Motor neuron (in vitro differentiated cells): ENCODE results near the gene C16orf95. TPM values are rescaled to one million over a fixed set of nuclear protein-coding genes. Genes with fewer than 3 reads are reported as not detected.

ENCODE experiments used
- ATAC-seq, 8 experiments: fragments of 200-7000 bp; cut with Tn5 transposase; replicated peaks in 6 of 8; 2 replicates each; pipeline ENCODE4 v1.8.0; 2021; ENCODE audit warnings: mild to moderate bottlenecking in 8 of 8, moderate library complexity in 8 of 8
- H3K27ac ChIP-seq, 2 donors: fragments of 250-450 bp; sonication (Bioruptor Pico); 2 replicates each; pipeline ENCODE4 v1.9.0; 2021; ENCODE audit warnings: antibody characterized with exemption in 2 of 2, mild to moderate bottlenecking in 2 of 2, moderate library complexity in 1 of 2
- H3K4me1 ChIP-seq, 2 donors: fragments of 250-450 bp; sonication (Bioruptor Pico); replicated peaks in 1 of 2; 2 replicates each; pipeline ENCODE4 v1.6.1; 2021; ENCODE audit warnings: antibody characterized with exemption in 2 of 2, mild to moderate bottlenecking in 2 of 2, moderate library complexity in 1 of 2
- H3K4me3 ChIP-seq, 5 donors: fragments of 250-450 bp; sonication (Bioruptor Pico); 2 replicates each; pipeline ENCODE4 v1.9.0; 2021; ENCODE audit warnings: antibody characterized with exemption in 5 of 5, mild to moderate bottlenecking in 5 of 5, moderate library complexity in 4 of 5
- WGBS, 10 experiments: fragments of 450-650 bp; shearing (Covaris generic); methylation state at CpG; one replicate each; pipeline ENCODE4 v1.0.0; 2022; 5-methylcytosine and 5-hydroxymethylcytosine counted together
- in situ Hi-C, 9 experiments: fragments of 400-800 bp; cut with MboI; loops; one replicate each; pipeline ENCODE4 v1.15.0; 2021; ENCODE audit warnings: low sequenced_read_pairs in 9 of 9, low pct_unique_long_range_greater_than_20kb in 2 of 9; ENCODE audit not compliant: unreplicated experiment in 9 of 9
- total RNA-seq, 8 experiments: library from RNA; unstranded; fragments of 300-600 nt; gene quantifications; 2 replicates each; pipeline versions ENCODE4 v1.2.3 to v1.2.4, GENCODE V29; 2022

The C16orf95 gene
- total RNA-seq, 8 experiments from 2014 or later: 2.9 to 5.4 (median 4.2) TPM

DNA sequence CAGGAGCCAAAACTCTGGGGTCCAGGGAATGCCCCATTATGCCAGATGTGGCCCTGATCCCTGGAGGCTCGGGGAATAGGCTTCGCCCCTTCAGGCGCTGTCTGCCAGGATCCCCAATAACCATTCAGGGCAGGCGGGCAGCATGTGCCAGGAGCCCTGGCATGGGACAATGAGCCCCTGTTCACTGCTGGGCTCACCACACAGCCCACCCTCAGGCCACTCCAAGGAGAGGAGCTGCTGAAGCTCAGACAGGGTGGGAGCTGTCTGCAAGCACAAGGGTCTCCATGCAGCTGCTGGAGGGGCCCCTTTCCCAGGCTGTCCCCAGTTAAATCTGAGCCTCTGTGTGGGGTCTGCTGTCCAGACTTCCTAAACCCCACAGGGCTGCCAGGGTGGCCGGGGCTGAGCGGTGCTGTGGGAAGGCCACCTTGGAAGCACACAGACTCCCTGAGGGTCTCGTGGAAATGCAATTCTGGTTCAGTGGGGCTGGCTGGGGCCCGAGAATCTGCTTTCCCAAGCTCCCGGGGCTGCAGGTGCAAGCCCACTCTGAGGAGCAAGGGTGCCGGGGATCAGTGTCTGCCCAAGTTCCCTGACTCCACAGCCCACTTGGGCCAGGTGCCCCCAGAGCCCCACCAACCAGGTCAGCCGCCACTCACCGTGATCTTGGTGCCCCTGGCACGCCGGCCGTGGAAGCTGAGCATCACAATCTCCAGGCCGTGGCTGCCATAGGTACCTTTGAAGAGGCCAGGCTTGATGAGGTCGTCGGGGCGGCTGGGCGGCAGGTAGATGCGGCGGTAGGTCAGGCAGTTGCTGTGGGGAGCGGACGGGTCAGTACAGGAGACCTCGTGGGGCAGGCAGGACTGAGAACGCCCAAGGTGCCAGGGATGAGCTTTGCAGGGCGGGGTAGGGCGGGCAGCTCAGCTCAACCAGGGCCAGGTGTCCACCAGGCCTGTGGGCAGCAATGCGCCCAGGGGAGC is 17.7 kb upstream of the C16orf95 start:
- Histone ChIP-seq H3K4me1 (no peaks in the 10 kb centered on the region), H3K27ac (no peak overlapping the region), H3K4me3 (no peak overlapping the region)
- in situ Hi-C loops: no loop called here
- 100% methylated on average over 1 of the region's 29 CpGs; no CpG with 5 or more reads in 9 of the 10 experiments for WGBS, 10 experiments
- ATAC-seq: no peak

DNA sequence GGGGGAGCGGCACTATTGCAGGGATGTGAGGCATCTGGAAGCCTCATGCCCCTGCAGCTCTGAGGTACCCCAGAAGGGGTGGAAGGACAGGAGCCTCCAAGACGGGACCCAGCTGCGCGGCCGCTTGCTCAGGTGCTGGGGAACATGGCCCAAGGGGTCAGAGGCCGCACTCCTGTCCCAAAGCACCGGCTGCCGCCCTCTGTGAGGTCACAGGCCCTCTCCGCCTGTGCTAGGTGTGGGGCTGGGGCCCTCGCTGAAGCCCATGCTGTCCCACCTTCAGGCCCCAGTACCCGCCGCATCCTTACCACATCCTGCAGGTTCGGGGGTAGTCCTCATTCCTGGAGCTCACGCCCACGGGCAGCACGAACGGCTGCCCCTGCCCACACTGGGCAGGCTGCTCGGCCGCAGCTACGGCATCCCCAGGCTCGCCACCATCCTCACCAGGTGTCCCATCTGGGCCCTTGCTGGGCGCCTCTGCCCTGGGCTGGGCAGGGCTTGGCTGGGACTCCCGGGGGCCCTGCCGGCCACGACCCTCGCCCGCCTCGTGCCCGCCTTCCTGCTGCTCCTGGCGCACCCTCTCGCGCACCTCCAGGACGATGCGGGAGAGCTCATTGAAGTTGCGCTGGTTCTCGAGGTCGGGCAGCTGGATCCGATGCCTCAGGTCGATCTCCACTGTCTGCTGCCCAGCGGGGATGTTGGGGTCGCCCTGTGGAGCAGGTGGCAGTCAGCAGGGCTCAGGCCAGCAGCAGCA is 16.6 kb upstream of the C16orf95 start:
- WGBS, 10 experiments: 60 to 100% (median 100%) methylated on average over 1 to 6 of the region's 41 CpGs; no CpG with 5 or more reads in 7 of the 10 experiments
- Histone ChIP-seq H3K4me1 (no peaks in the 10 kb centered on the region), H3K4me3 (no peak overlapping the region), H3K27ac (no peak overlapping the region)
- no peak for ATAC-seq
- in situ Hi-C loops: no loop called here

DNA sequence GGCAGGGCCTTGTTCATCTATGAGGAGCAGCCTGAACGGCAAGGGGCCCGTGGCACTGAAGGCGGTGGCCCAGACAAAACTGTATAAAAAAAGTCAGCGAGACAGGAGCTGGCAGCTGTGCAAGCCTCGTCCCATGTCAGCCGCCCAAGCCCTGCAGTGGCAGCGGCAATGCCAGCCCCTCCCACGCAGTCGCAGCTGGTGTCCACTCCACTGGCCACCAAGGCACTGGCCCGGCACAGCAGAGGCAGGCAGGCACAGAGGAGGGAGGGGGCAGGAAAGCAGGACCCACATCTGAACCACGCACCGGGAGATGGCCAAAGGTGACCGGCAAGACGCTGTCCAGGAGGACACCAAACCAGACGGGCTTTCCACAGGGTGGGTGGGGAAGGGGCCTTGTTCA is 15.9 kb upstream of the C16orf95 start:
- ATAC-seq: no peak
- WGBS, 10 experiments: 61 to 97% (median 89%) methylated on average over 3 to 7 of the region's 15 CpGs; no CpG with 5 or more reads in 6 of the 10 experiments
- H3K4me1 ChIP-seq: no peaks in the 10 kb centered on the region
- in situ Hi-C loops: no loop called here
- no peak overlapping the region for H3K27ac ChIP-seq
- H3K4me3 ChIP-seq: no peak overlapping the region

DNA sequence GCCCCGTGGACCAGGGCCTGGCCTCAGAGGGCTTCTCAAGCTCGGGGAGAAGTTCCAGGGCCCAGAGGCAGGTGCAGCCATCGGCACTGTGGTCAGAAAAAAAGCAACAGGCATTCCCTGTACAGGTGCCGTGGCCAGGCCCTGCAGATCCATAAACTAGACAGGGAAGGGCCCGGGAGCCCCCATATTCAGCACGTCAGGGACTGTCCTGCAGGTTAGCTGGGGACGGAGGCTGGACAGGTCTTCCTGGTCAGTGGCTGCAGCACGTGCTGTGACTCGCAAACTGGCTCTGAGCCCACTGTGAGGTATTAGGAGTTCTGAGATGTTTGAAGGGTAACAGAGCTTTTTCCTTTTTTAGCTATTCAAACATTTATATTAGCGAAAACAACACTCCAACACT is 15.0 kb upstream of the C16orf95 start:
- in situ Hi-C loops: no loop called here
- ATAC-seq: no peak

DNA sequence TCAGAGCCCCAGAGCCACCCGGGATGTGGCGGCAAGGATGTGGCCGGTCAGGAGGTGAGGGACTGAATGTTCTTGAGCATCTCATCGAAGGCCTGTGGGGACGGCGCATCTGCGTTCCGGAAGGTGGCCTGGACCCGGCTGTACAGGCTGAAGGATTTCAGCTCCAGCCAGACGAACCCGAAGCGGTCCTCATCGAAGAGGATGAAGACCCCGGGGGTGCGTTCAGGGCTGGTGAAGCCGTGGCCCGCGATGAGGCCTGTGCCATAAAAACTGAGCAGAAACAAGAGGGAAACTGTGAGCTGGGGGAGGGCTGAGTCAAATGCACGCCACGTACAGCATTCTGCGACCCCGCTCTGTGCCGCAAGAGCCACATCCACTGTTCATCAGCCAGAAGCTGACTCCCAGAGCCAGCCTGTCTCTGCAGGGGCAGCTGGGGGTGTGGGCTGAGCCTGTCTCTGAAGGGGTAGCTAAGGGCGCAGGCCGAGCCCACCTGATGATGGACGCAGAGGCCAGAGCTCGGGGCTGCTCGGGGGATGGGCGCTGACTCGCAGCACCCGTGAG is 14.1 kb upstream of the C16orf95 start:
- 77 to 100% (median 89%) methylated on average over 1 to 16 of the region's 31 CpGs; no CpG with 5 or more reads in 2 of the 10 experiments for WGBS, 10 experiments
- no peak overlapping the region for H3K27ac ChIP-seq
- peak in 4 of 8 experiments; percentile 7 to 39 (median 31) for ATAC-seq
- in situ Hi-C loops: no loop called here
- H3K4me1 ChIP-seq: no peaks in the 10 kb centered on the region
- H3K4me3 ChIP-seq: no peak overlapping the region

More for the DNA sequence above, 15.0 kb upstream of the C16orf95 start:
- no peak overlapping the region for H3K4me3 ChIP-seq
- no peaks in the 10 kb centered on the region for H3K4me1 ChIP-seq
- 58 to 100% (median 94%) methylated on average over 1 to 5 of the region's 10 CpGs; no CpG with 5 or more reads in 4 of the 10 experiments for WGBS, 10 experiments
- no peak overlapping the region for H3K27ac ChIP-seq

DNA sequence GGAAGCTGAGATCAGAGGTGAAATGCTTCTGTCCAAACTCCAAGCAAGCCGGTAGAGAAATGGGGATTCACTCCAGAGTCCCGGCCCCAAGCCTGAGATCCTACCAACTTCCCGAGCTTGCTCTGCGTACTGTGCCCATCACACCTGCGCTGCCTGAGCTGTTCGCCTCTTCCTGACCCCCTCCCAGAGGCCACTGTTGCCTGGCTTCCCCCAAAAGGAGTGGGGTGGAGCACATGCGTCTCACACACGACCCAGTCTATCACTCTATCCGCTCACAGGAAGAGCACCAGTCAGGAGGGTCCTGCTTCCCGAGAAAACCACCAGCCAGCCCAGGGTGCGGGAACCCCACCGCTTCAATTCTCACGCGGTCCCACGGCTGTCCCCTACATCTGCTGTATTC is 13.5 kb upstream of the C16orf95 start:
- no peak overlapping the region for H3K27ac ChIP-seq
- ATAC-seq: no peak
- H3K4me3 ChIP-seq: no peak overlapping the region
- no peaks in the 10 kb centered on the region for H3K4me1 ChIP-seq
- 82 to 100% (median 96%) methylated on average over 1 to 6 of the region's 15 CpGs; no CpG with 5 or more reads in 5 of the 10 experiments for WGBS, 10 experiments
- in situ Hi-C loops: no loop called here

DNA sequence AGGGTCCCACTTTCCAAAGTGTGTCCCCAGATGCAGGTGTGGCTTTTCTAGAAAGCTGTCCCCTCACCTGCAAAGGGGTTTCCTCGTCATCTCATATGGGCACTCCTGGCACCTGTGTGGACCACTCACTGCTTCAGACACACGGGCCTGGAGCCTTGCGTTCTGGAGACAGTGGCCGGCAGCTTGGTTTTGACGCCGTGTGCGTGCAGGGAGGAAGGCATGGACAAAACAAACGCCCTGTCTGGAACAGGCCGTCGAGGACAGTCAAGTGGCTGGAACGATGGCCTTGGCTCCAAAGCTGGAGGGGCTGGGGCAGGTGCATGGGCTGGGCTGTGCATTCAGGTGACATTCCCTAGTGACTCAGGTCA is 13.0 kb upstream of the C16orf95 start:
- ATAC-seq: no peak
- in situ Hi-C loops: no loop called here
- Histone ChIP-seq H3K4me3 (no peak overlapping the region), H3K27ac (no peak overlapping the region), H3K4me1 (no peaks in the 10 kb centered on the region)
- 80 to 93% (median 84%) methylated on average over 1 to 9 of the region's 11 CpGs; no CpG with 5 or more reads in 6 of the 10 experiments for WGBS, 10 experiments

DNA sequence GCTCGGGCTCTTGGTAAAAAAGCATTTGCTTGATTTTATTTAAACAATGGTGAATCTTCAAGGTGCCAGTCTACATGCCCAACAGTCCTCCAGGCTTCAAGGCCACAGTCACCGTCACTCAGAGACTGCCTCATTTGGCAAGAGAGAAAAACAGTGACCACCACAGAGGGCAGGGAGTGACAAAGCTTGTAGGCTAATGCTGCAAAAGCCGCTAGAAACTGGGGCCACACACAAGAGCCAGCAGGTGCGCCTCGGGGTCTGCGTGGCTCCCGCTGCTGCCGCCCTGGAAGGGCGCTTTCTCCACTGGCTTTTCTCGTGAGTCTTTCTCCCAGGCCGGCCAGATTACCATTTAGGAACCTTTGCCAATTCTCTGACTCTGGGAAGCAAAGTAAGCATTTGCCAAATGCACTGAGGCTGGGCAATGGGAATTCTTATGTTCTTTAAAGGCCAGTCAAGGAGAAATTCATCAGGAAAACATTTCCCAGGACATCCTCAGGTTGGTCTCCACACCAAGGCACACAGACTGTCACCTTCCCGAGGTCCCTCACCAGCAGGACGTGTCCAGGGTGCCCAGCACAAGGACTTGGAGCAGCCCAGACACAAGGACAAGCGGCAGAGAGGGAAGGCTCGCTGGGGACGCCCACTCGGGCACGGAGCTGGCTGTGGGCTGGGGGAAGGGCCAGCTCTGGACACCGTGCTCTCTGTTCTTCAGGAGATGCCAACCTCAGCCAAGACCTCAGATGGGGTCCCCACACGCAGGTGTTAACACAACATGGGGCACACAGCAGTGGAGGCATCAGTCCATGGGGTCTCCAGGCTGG is 12.5 kb upstream of the C16orf95 start:
- no peak overlapping the region for H3K27ac ChIP-seq
- in situ Hi-C loops: no loop called here
- ATAC-seq: no peak
- H3K4me1 ChIP-seq: peaks cover 0 to 3% of the 10 kb centered on the region in 2 donors
- WGBS, 10 experiments: 70 to 100% (median 94%) methylated on average over 2 to 13 of the region's 20 CpGs; no CpG with 5 or more reads in 3 of the 10 experiments
- H3K4me3 ChIP-seq: no peak overlapping the region

DNA sequence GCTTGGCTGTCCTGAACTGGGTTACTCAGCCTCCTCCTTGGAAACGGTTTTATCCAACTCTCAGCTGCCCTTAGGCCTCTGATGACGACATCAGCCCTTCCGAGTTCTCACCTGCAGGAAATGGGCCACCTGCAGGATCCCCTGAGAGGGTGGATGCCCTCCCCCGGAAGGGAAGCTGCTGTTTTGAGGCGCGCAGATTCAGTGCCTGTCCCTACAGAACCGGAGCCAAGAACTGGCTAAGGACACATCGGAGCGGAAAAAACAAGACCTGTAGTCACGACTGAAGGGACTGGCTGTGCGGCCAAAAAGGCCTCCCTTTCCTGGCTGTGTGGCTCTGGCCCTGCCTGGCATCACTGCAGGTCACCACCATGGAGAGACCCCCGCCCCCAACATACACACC is 11.7 kb upstream of the C16orf95 start:
- H3K4me3 ChIP-seq: no peak overlapping the region
- H3K4me1 ChIP-seq: peaks cover 0 to 4% of the 10 kb centered on the region in 2 donors
- ATAC-seq: no peak
- no peak overlapping the region for H3K27ac ChIP-seq
- in situ Hi-C loops: no loop called here
- 60 to 100% (median 86%) methylated on average over 1 to 7 of the region's 12 CpGs; no CpG with 5 or more reads in 3 of the 10 experiments for WGBS, 10 experiments

DNA sequence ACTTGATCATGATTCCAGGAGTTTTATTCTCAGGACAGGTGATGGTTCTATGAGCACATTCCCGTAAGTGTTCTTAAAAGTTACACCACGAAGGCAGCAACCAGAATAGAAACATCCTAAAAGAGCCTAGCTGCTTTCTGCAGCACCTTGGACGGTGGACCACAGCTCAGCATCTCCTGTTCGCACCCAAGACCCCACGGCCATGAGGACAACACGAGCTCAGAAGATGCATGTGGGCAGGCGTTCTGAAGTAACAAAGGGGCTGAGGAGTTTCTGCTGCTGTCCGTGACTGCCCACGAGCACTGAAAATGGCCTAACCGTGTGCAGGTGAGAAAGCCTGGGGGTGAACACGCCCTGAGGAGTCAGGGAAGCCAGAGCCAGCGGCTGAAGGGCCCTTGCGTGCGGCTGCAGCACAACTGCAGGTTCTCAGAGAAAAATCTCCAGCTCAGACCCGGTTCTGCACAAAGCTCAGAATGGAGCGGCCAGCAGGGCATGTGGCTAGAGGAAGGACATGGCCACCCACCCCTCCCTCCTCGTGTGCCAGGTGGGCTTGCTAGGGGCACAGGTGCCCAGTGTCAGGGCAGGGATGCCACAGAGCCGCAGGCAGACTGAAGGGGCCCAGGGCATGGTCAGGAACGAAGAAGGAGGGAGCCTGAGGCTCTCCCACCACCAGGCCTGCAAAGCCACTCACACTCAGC is 10.8 kb upstream of the C16orf95 start:
- in situ Hi-C loops: no loop called here
- no peak for ATAC-seq
- WGBS, 10 experiments: 40 to 93% (median 84%) methylated on average over 2 to 9 of the region's 19 CpGs; no CpG with 5 or more reads in 3 of the 10 experiments
- H3K4me1 ChIP-seq: peaks cover 0 to 4% of the 10 kb centered on the region in 2 donors
- no peak overlapping the region for H3K4me3 ChIP-seq
- no peak overlapping the region for H3K27ac ChIP-seq

DNA sequence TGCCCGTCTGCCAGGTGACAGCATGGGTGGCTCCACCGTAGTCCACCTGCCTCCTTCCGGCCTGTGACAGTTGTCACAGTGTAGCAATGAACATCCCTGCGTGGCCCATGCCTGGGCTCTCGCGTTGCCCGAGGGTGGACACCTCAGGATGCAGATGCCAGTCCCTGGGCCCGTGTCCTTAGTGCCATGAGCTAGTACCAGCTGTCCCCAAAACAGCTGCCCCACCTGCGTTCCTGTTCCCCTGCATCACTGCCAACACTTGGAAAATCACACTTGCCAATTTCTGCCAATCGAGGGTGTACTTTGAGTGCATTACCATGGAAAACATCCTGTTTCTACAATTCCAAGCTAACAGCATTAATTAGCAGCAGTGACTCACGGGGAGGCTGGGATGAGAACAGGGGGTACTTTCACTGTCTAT is 9.0 kb upstream of the C16orf95 start:
- WGBS, 10 experiments: 18 to 93% (median 82%) methylated on average over 1 to 8 of the region's 11 CpGs; no CpG with 5 or more reads in 2 of the 10 experiments
- H3K27ac ChIP-seq: no peak overlapping the region
- peak in 2 of 8 experiments; percentile 27 to 37 for ATAC-seq

DNA sequence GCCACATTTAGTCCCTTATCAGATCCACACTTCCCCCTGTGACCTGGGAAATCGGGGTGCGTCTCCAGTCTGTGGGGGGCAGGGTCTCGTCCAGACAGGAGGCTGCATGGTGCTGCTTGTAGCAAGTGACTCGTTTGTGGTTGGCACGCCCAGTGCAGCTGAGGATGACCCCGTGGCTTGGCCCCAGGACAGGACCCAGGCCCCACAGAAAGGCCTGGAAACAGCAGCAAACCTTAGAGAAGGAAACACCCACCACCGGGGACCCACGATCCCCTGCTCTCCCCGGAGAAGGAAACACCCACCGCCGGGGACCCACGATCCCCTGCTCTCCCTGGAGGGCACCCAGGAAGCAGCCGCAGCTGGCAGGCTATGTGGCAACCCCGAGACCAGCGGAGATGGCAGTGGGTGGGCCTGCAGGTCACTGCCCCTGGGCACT is 8.2 kb upstream of the C16orf95 start:
- H3K27ac ChIP-seq: no peak overlapping the region
- WGBS, 10 experiments: 53 to 90% (median 70%) methylated on average over 1 to 5 of the region's 15 CpGs; no CpG with 5 or more reads in 5 of the 10 experiments
- in situ Hi-C loops: no loop called here
- H3K4me3 ChIP-seq: no peak overlapping the region
- peaks cover 0 to 4% of the 10 kb centered on the region in 2 donors for H3K4me1 ChIP-seq
- peak in 1 of 8 experiments; percentile 13 for ATAC-seq

More for the DNA sequence above, 9.0 kb upstream of the C16orf95 start:
- Histone ChIP-seq H3K4me3 (no peak overlapping the region), H3K4me1 (peaks cover 0 to 4% of the 10 kb centered on the region in 2 donors)
- in situ Hi-C loops: no loop called here
